ENCODE data around the gene CHPF.

GRCh38 chr2:219567131-219567530 lies 23.5 kb upstream of the CHPF start:
- TF ChIP-seq POLR2A (IDR thresholded peaks at IDR 0.05; ENCODE audit: low read depth, low read length) (no peak), POLR2AphosphoS5 (IDR thresholded peaks at IDR 0.05; ENCODE audit: low read depth, low read length) (no peak)
